ENCODE measurements around the gene FAM83G.

DNA sequence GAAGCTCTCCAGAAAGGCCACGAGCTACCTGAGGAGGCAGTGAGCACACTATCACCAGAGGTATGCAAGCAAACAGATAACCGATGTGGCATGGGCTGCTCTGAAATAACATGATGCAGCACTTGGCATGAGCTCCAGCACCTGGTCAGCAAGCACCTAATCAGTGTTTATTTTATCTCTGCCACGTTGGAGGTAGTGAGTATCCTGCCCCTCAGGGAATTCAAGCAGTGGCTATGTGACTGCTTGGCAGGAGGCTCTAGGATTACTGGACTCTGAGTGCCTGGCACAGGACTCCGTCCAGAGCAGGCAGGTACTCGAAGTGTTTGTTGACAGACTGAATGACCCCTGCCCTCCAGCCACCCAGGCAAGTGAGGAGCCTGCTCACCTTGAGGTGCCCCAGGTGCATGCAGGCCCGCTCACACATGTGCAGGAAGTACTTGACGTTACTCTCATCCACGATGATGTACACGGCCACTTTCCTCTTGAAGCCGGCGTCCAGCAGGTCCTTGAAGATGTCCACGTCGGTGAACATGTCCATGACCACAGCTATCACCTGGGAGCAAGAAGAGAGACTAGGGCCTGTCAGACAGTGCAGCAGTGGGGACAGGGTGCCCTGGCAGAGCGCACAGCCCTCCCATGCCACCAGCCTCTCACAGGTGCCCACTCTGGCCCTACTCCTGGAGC is 16.6 kb downstream of the FAM83G start:
- TF ChIP-seq POLR2A (IDR thresholded peaks at IDR 0.05) (no peak), CTCF (IDR thresholded peaks at IDR 0.05) (no peak)
